ENCODE measurements around the gene LCP2.
A peak's percentile ranks its signal among the peaks of the same experiment; 100 is the strongest.

Gene LCP2

GRCh38 chr5:170305646-170306025, 8.1 kb upstream of the LCP2 start:
- DNase-seq, result no peak
- H3K27ac ChIP-seq, result peak overlapping the region; percentile 8 to 31
- no peaks in the 10 kb centered on the region for H3K36me3 ChIP-seq
- H3K27me3 ChIP-seq, result no peaks in the 10 kb centered on the region
- TF ChIP-seq, protein P1, sequence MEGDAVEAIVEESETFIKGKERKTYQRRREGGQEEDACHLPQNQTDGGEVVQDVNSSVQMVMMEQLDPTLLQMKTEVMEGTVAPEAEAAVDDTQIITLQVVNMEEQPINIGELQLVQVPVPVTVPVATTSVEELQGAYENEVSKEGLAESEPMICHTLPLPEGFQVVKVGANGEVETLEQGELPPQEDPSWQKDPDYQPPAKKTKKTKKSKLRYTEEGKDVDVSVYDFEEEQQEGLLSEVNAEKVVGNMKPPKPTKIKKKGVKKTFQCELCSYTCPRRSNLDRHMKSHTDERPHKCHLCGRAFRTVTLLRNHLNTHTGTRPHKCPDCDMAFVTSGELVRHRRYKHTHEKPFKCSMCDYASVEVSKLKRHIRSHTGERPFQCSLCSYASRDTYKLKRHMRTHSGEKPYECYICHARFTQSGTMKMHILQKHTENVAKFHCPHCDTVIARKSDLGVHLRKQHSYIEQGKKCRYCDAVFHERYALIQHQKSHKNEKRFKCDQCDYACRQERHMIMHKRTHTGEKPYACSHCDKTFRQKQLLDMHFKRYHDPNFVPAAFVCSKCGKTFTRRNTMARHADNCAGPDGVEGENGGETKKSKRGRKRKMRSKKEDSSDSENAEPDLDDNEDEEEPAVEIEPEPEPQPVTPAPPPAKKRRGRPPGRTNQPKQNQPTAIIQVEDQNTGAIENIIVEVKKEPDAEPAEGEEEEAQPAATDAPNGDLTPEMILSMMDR (IDR thresholded peaks at IDR 0.05), result no peak
- no peak overlapping the region for H3K4me3 ChIP-seq
- H3K4me1 ChIP-seq, result peaks cover 4 to 30% (median 22%) of the 10 kb centered on the region in 4 donors
- intact Hi-C loops (cut with DNase I; ENCODE audit: low total_unique reads), result no loop called here
- no peaks in the 10 kb centered on the region for H3K9me3 ChIP-seq

DNA sequence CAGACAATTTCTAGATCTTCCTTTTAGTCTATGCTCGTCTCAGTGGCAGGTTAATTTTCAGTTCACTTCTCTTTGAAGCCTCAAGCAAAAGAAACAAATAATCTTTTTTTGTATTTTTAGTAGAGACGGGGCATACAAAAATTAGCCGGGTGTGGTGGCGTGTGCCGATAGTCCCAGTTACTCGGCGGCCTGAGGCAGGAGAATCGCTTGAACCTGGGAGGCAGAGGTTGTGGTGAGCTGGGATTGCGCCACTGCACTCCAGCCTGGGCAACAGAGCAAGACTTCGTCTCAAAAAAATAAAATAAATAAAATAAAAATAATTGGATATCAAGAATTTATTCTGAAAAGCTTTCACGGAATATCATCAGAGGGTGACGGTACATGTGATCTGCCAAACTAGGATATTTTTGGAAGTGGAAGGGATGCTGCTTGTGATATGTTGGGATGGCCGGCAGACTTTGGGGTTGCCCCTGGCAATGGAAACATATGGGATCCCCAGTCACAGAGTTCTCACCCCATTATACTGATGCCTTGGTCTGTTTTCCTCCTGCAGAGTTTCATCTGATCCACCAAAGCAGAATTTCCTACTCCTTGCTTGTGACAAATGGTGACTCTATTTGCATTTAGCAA, 7.6 kb upstream of the LCP2 start:
- Histone ChIP-seq H3K27me3 (no peaks in the 10 kb centered on the region), H3K36me3 (no peaks in the 10 kb centered on the region), H3K4me1 (peaks cover 4 to 30% (median 22%) of the 10 kb centered on the region in 4 donors), H3K4me3 (no peak overlapping the region), H3K27ac (no peak overlapping the region), H3K9me3 (no peaks in the 10 kb centered on the region)
- intact Hi-C loops (cut with DNase I; ENCODE audit: low total_unique reads), result no loop called here
- DNase-seq, result no peak
- TF ChIP-seq, protein P1 (IDR thresholded peaks at IDR 0.05), result no peak

- TF ChIP-seq, protein P1 (IDR thresholded peaks at IDR 0.05), result no peak
- H3K9me3 ChIP-seq, result no peaks in the 10 kb centered on the region
- H3K4me3 ChIP-seq, result no peak overlapping the region
- peaks cover 4 to 30% (median 22%) of the 10 kb centered on the region in 4 donors for H3K4me1 ChIP-seq
- intact Hi-C loops (cut with DNase I; ENCODE audit: low total_unique reads), result no loop called here
- H3K27me3 ChIP-seq, result no peaks in the 10 kb centered on the region
- H3K27ac ChIP-seq, result no peak overlapping the region
- DNase-seq, result no peak
- no peaks in the 10 kb centered on the region for H3K36me3 ChIP-seq
Observed at GRCh38 chr5:170303549-170303948, 6.0 kb upstream of the LCP2 start.

DNA sequence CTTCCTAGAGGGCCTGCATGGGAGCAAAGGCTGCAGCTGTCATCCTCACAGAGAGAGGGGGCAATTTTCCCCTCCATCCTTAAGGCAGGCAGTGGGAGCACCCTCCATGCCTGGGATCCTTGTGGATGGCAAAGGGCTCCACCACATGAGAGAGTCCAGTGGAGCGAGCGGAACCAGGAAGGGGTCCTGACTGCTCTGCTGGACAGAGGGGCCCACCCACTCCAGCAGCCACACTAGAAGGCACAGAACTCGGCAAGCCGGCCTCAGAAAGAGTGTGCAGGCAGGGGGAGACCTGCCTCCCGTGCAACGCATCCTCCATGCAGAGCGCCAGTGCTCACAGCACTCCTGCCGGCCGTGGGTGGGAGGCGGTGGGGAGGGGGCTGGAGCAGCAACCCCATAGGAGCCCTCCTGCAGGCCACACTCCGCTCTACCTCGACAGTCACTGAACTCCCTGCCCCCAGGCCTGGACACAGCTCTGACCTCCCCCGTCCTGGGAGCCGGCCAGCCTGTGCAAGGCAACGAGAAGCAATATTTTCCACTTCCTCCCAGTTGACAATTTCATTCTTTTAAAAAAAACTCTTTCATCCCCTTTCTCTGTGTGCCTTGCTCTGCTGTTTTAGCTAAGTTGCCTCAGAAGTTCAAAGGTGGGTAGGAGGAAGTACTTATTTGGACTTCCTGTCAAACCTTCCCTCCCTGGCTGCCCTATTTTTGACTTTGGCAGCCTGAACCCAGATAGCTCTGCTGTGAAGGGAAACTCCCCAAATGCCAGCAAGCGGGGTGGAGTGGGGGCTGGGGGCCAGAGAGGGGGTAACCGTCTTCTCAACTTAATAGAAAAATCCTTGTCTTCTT, 5.3 kb upstream of the LCP2 start:
- TF ChIP-seq, protein P1 (IDR thresholded peaks at IDR 0.05), result no peak
- peaks cover 4 to 30% (median 21%) of the 10 kb centered on the region in 4 donors for H3K4me1 ChIP-seq
- H3K27me3 ChIP-seq, result no peaks in the 10 kb centered on the region
- no peak overlapping the region for H3K4me3 ChIP-seq
- H3K36me3 ChIP-seq, result no peaks in the 10 kb centered on the region
- intact Hi-C loops (cut with DNase I; ENCODE audit: low total_unique reads), result no loop called here
- no peaks in the 10 kb centered on the region for H3K9me3 ChIP-seq
- H3K27ac ChIP-seq, result no peak overlapping the region
- peak in 1 of 2 donors; percentile 68 for DNase-seq

DNA sequence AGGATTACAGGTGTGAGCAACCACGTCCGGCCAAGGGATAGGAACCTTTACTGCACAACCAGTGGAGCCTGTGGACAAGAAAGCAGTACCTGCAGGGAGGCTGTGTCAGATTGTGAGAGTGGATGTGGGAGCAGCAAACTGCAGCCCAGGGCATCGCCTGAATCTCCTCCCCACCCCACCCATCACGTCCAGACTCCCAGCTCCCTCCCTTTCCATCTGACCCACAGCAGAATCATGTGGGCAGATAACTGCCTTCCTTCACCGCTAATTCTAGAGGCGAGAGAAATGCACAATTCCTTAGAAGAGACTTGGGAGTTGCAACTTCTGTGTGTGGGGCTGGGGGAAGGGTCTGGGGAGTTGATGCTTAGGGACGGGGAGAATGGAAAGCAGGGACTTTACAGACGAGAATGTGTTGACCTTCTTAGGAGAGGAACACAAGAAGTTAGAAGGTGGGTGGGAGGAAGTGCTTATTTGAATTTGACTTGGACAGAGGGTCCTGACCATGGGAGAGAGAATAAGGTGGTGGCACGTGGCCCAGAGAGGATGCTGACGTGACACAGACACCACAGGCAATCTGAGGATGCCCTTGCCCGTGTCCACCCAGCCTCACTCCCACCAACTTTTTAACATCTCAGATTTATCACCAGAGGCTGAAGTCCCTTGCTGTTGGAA, 4.5 kb upstream of the LCP2 start:
- TF ChIP-seq, protein P1 (IDR thresholded peaks at IDR 0.05), result no peak
- Histone ChIP-seq H3K9me3 (no peaks in the 10 kb centered on the region), H3K4me1 (peaks cover 4 to 27% (median 20%) of the 10 kb centered on the region in 4 donors), H3K27me3 (no peaks in the 10 kb centered on the region), H3K4me3 (no peak overlapping the region), H3K36me3 (no peaks in the 10 kb centered on the region), H3K27ac (no peak overlapping the region)
- intact Hi-C loops (cut with DNase I; ENCODE audit: low total_unique reads), result no loop called here
- no peak for DNase-seq
